ENCODE measurements around the gene EXPH5.

EXPH5 gene

GRCh38 chr11:108559904-108560303 is 33.7 kb downstream of the EXPH5 start:
- TF ChIP-seq CTCF (IDR thresholded peaks at IDR 0.05; ENCODE audit: low read depth, low read length): no peak
- DNase-seq (ENCODE audit: low read depth, low spot score): peak; percentile 75
- in situ Hi-C loops (cut with HindIII; ENCODE audit: low sequenced_read_pairs): no loop called here
- H3K4me3 ChIP-seq (ENCODE audit: low read depth, low read length): no peak overlapping the region

- no peak for TF ChIP-seq CTCF (IDR thresholded peaks at IDR 0.05; ENCODE audit: low read depth, low read length)
- no peak overlapping the region for H3K4me3 ChIP-seq (ENCODE audit: low read depth, low read length)
- in situ Hi-C loops (cut with HindIII; ENCODE audit: low sequenced_read_pairs): no loop called here
- peak; percentile 82 for DNase-seq (ENCODE audit: low read depth, low spot score)
Observed at GRCh38 chr11:108559340-108559739, 34.2 kb downstream of the EXPH5 start.

- in situ Hi-C loops (cut with HindIII; ENCODE audit: low sequenced_read_pairs): no loop called here
- no peak for DNase-seq (ENCODE audit: low read depth, low spot score)
- TF ChIP-seq CTCF (IDR thresholded peaks at IDR 0.05; ENCODE audit: low read depth, low read length): no peak
- no peak overlapping the region for H3K4me3 ChIP-seq (ENCODE audit: low read depth, low read length)
Observed at GRCh38 chr11:108558222-108558621, 35.3 kb downstream of the EXPH5 start.

- no peak for DNase-seq (ENCODE audit: low read depth, low spot score)
- no peak for TF ChIP-seq CTCF (IDR thresholded peaks at IDR 0.05; ENCODE audit: low read depth, low read length)
- no peak overlapping the region for H3K4me3 ChIP-seq (ENCODE audit: low read depth, low read length)
- in situ Hi-C loops (cut with HindIII; ENCODE audit: low sequenced_read_pairs): no loop called here
Observed at GRCh38 chr11:108556019-108556418, 37.5 kb downstream of the EXPH5 start.

- in situ Hi-C loops (cut with HindIII; ENCODE audit: low sequenced_read_pairs): no loop called here
- no peak overlapping the region for H3K4me3 ChIP-seq (ENCODE audit: low read depth, low read length)
- DNase-seq (ENCODE audit: low read depth, low spot score): peak; percentile 43
- TF ChIP-seq CTCF (IDR thresholded peaks at IDR 0.05; ENCODE audit: low read depth, low read length): no peak
Observed at GRCh38 chr11:108551651-108552462, 41.7 kb downstream of the EXPH5 start.

- no peak for DNase-seq (ENCODE audit: low read depth, low spot score)
- no peak overlapping the region for H3K4me3 ChIP-seq (ENCODE audit: low read depth, low read length)
- no peak for TF ChIP-seq CTCF (IDR thresholded peaks at IDR 0.05; ENCODE audit: low read depth, low read length)
- in situ Hi-C loops (cut with HindIII; ENCODE audit: low sequenced_read_pairs): no loop called here
Observed at GRCh38 chr11:108549319-108549885, 44.2 kb downstream of the EXPH5 start.

All from astrocyte of the spinal cord (primary cell).